ENCODE measurements around the gene PLPP2. TPM values are rescaled to one million over a fixed set of nuclear protein-coding genes. Genes with fewer than 3 reads are reported as not detected.

The PLPP2 gene
- total RNA-seq, 1 donor, result 9.9 TPM

GRCh38 chr19:335072-335471, 43.9 kb upstream of the PLPP2 start:
- no peak for DNase-seq (ENCODE audit: low read depth)
- TF ChIP-seq CTCF (IDR thresholded peaks at IDR 0.05; ENCODE audit: insufficient read depth, low read depth, low read length), result no peak
- no peak overlapping the region for H3K4me3 ChIP-seq (ENCODE audit: low read depth, low read length)

GRCh38 chr19:334296-335071, 43.3 kb upstream of the PLPP2 start:
- no peak for DNase-seq (ENCODE audit: low read depth)
- no peak for TF ChIP-seq CTCF (IDR thresholded peaks at IDR 0.05; ENCODE audit: insufficient read depth, low read depth, low read length)
- no peak overlapping the region for H3K4me3 ChIP-seq (ENCODE audit: low read depth, low read length)

GRCh38 chr19:330503-330902, 39.3 kb upstream of the PLPP2 start:
- TF ChIP-seq CTCF (IDR thresholded peaks at IDR 0.05; ENCODE audit: insufficient read depth, low read depth, low read length), result no peak
- no peak overlapping the region for H3K4me3 ChIP-seq (ENCODE audit: low read depth, low read length)
- DNase-seq (ENCODE audit: low read depth), result no peak

GRCh38 chr19:329876-330275, 38.7 kb upstream of the PLPP2 start:
- no peak for TF ChIP-seq CTCF (IDR thresholded peaks at IDR 0.05; ENCODE audit: insufficient read depth, low read depth, low read length)
- no peak overlapping the region for H3K4me3 ChIP-seq (ENCODE audit: low read depth, low read length)
- no peak for DNase-seq (ENCODE audit: low read depth)

GRCh38 chr19:328025-328505, 36.9 kb upstream of the PLPP2 start:
- no peak for TF ChIP-seq CTCF (IDR thresholded peaks at IDR 0.05; ENCODE audit: insufficient read depth, low read depth, low read length)
- H3K4me3 ChIP-seq (ENCODE audit: low read depth, low read length), result no peak overlapping the region
- no peak for DNase-seq (ENCODE audit: low read depth)

- no peak for TF ChIP-seq CTCF (IDR thresholded peaks at IDR 0.05; ENCODE audit: insufficient read depth, low read depth, low read length)
- DNase-seq (ENCODE audit: low read depth), result no peak
Measured at GRCh38 chr19:327291-328024, 36.3 kb upstream of the PLPP2 start.

More at GRCh38 chr19:327291-328024, 36.3 kb upstream of the PLPP2 start:
- no peak overlapping the region for H3K4me3 ChIP-seq (ENCODE audit: low read depth, low read length)

Data from fibroblast of villous mesenchyme (primary cell).